HEK293 (cell line): ENCODE data around the gene DCST2.

ENCODE experiments used
- CTCF ChIA-PET: fragments of 350-600 bp; formaldehyde crosslinking; extraction: SDS; loops from one replicate; lab custom pipeline; 2021; ENCODE audit warnings: antibody characterized with exemption; lab: Yijun Ruan, JAX
- POLR2A ChIA-PET: fragments of 300-600 bp; formaldehyde crosslinking; extraction: SDS; loops from one replicate; lab custom pipeline; 2020; ENCODE audit warnings: antibody characterized with exemption, inconsistent platforms; lab: Yijun Ruan, JAX
- H3K27ac ChIP-seq: fragments of 200-500 bp; sonication (Bioruptor generic); 2 replicates; pipeline ENCODE4 v1.5.1; 2014; ENCODE audit warnings: low read depth, low read length, control low read depth, inconsistent platforms; ENCODE audit errors: extremely low read depth
- H3K36me3 ChIP-seq, 2 experiments: fragments of 200-500 bp in 1 of 2; sonication (Bioruptor generic) in 1 of 2; 1 replicate in 1 of 2; 2 replicates in 1 of 2; pipeline ENCODE4 v1.5.1; 2014 to 2017; ENCODE audit warnings: inconsistent platforms in 2 of 2, low read length in 2 of 2; ENCODE audit not compliant: control insufficient read depth in 2 of 2, insufficient read depth in 1 of 2
- H3K4me1 ChIP-seq: fragments of 200-500 bp; sonication (Bioruptor generic); 2 replicates; pipeline ENCODE4 v1.5.1; 2014; ENCODE audit warnings: mild to moderate bottlenecking, low read length, inconsistent platforms; ENCODE audit not compliant: control insufficient read depth, insufficient read depth
- H3K4me3 ChIP-seq: 2 replicates; pipeline ENCODE4 v1.5.1; 2011; ENCODE audit warnings: low read depth, mild to moderate bottlenecking, control low read depth, low read length, moderate library complexity
- H3K9me3 ChIP-seq: fragments of 200-500 bp; sonication (Bioruptor generic); 2 replicates; pipeline ENCODE4 v1.5.1; 2014; ENCODE audit warnings: low read depth, low read length, inconsistent platforms; ENCODE audit not compliant: control insufficient read depth, insufficient read depth
- BCL11B ChIP-seq: fragments of 450-650 bp; formaldehyde crosslinking; IDR thresholded peaks from 2 replicates; pipeline ENCODE4 v1.5.1; 2016; ENCODE audit warnings: low read depth, missing biosample characterization, missing genetic modification characterization
- GLIS1 ChIP-seq: fragments of 450-650 bp; formaldehyde crosslinking; IDR thresholded peaks from 2 replicates; pipeline ENCODE4 v1.5.1; 2016; ENCODE audit warnings: missing biosample characterization, missing genetic modification characterization
- KLF10 ChIP-seq: fragments of 450-650 bp; IDR thresholded peaks from 2 replicates; pipeline ENCODE4 v1.5.1; 2018; ENCODE audit warnings: missing biosample characterization, mild to moderate bottlenecking, missing genetic modification characterization
- OSR2 ChIP-seq: fragments of 450-650 bp; formaldehyde crosslinking; IDR thresholded peaks from 2 replicates; pipeline ENCODE4 v1.5.1; 2016; ENCODE audit warnings: missing biosample characterization, missing genetic modification characterization
- RBAK ChIP-seq: fragments of 450-650 bp; formaldehyde crosslinking; IDR thresholded peaks from 2 replicates; pipeline ENCODE4 v1.5.1; 2016; ENCODE audit warnings: missing biosample characterization, missing genetic modification characterization
- ZNF112 ChIP-seq: fragments of 450-650 bp; formaldehyde crosslinking; IDR thresholded peaks from 2 replicates; pipeline ENCODE4 v1.5.0; 2017; ENCODE audit warnings: missing biosample characterization, missing genetic modification characterization
- ZNF184 ChIP-seq: fragments of 450-650 bp; IDR thresholded peaks from 2 replicates; pipeline ENCODE4 v1.5.1; 2018; ENCODE audit warnings: missing biosample characterization, mild to moderate bottlenecking, missing genetic modification characterization
- ZNF23 ChIP-seq: fragments of 450-650 bp; formaldehyde crosslinking; IDR thresholded peaks from 2 replicates; pipeline ENCODE4 v1.5.1; 2016; ENCODE audit warnings: missing biosample characterization, missing genetic modification characterization, borderline replicate concordance
- ZNF24 ChIP-seq: fragments of 450-650 bp; formaldehyde crosslinking; IDR thresholded peaks from 2 replicates; pipeline ENCODE4 v1.5.1; 2016; ENCODE audit warnings: missing biosample characterization, missing genetic modification characterization
- ZNF341 ChIP-seq: fragments of 450-650 bp; formaldehyde crosslinking; IDR thresholded peaks from 2 replicates; pipeline ENCODE4; 2016; ENCODE audit warnings: low read depth, missing biosample characterization, missing genetic modification characterization
- ZNF354C ChIP-seq: fragments of 450-650 bp; formaldehyde crosslinking; IDR thresholded peaks from 2 replicates; pipeline ENCODE4 v1.5.1; 2016; ENCODE audit warnings: missing biosample characterization, missing genetic modification characterization, low read depth, borderline replicate concordance
- ZNF366 ChIP-seq: fragments of 450-650 bp; formaldehyde crosslinking; conservative IDR thresholded peaks from 2 replicates; pipeline ENCODE4 v1.5.1; 2016; ENCODE audit warnings: missing biosample characterization, missing genetic modification characterization
- ZNF394 ChIP-seq: fragments of 450-650 bp; formaldehyde crosslinking; IDR thresholded peaks from 2 replicates; pipeline ENCODE4 v1.5.1; 2016; ENCODE audit warnings: missing biosample characterization, missing genetic modification characterization, mild to moderate bottlenecking, moderate library complexity, borderline replicate concordance
- ZNF423 ChIP-seq: fragments of 450-650 bp; formaldehyde crosslinking; IDR thresholded peaks from 2 replicates; pipeline ENCODE4 v1.5.1; 2016; ENCODE audit warnings: missing biosample characterization, missing genetic modification characterization
- ZNF548 ChIP-seq: fragments of 450-650 bp; formaldehyde crosslinking; IDR thresholded peaks from 2 replicates; pipeline ENCODE4 v1.5.1; 2016; ENCODE audit warnings: missing biosample characterization, missing genetic modification characterization
- ZNF558 ChIP-seq: fragments of 450-650 bp; formaldehyde crosslinking; IDR thresholded peaks from 2 replicates; pipeline ENCODE4 v1.5.1; 2016; ENCODE audit warnings: missing biosample characterization, missing genetic modification characterization
- ZNF596 ChIP-seq: fragments of 450-650 bp; IDR thresholded peaks from 2 replicates; pipeline ENCODE4 v1.5.0; 2018; ENCODE audit warnings: missing biosample characterization, mild to moderate bottlenecking, missing genetic modification characterization, moderate library complexity
- ZNF600 ChIP-seq: fragments of 450-650 bp; formaldehyde crosslinking; IDR thresholded peaks from 2 replicates; pipeline ENCODE4 v1.5.1; 2016; ENCODE audit warnings: missing biosample characterization, missing genetic modification characterization
- ZNF629 ChIP-seq: fragments of 450-650 bp; formaldehyde crosslinking; IDR thresholded peaks from 2 replicates; pipeline ENCODE4 v1.5.1; 2017; ENCODE audit warnings: missing biosample characterization, missing genetic modification characterization
- ZNF791 ChIP-seq: fragments of 450-650 bp; formaldehyde crosslinking; IDR thresholded peaks from 2 replicates; pipeline ENCODE4 v1.5.1; 2016; ENCODE audit warnings: missing biosample characterization, missing genetic modification characterization
- ZNF830 ChIP-seq: fragments of 450-650 bp; IDR thresholded peaks from 2 replicates; pipeline ENCODE4 v1.5.0; 2018; ENCODE audit warnings: missing biosample characterization, missing genetic modification characterization, low read depth, mild to moderate bottlenecking, moderate library complexity
- ZSCAN23 ChIP-seq: fragments of 450-650 bp; formaldehyde crosslinking; IDR thresholded peaks from 2 replicates; pipeline ENCODE4 v1.5.1; 2016; ENCODE audit warnings: missing biosample characterization, missing genetic modification characterization
- TF ChIP-seq, protein P1 (sequence below): fragments of 450-650 bp; formaldehyde crosslinking; optimal IDR thresholded peaks from 2 replicates; pipeline ENCODE3; 2016; ENCODE audit warnings: missing biosample characterization, mild to moderate bottlenecking, missing genetic modification characterization
- TF ChIP-seq, protein P2 (sequence below): fragments of 450-650 bp; IDR thresholded peaks from 2 replicates; pipeline ENCODE4 v1.5.1; 2018; ENCODE audit warnings: missing biosample characterization, mild to moderate bottlenecking, missing genetic modification characterization
- TF ChIP-seq, protein P3 (sequence below): fragments of 450-650 bp; formaldehyde crosslinking; IDR thresholded peaks from 2 replicates; pipeline ENCODE4 v1.5.1; 2017; ENCODE audit warnings: missing biosample characterization, missing genetic modification characterization
- TF ChIP-seq, protein P4 (sequence below): fragments of 450-650 bp; formaldehyde crosslinking; conservative IDR thresholded peaks from 2 replicates; pipeline ENCODE4 v1.5.1; 2016; ENCODE audit warnings: low read depth, missing biosample characterization, missing genetic modification characterization
- TF ChIP-seq, protein P5 (sequence below): fragments of 450-650 bp; formaldehyde crosslinking; IDR thresholded peaks from 2 replicates; pipeline ENCODE4 v1.5.1; 2016; ENCODE audit warnings: missing biosample characterization, missing genetic modification characterization

Gene DCST2

DNA sequence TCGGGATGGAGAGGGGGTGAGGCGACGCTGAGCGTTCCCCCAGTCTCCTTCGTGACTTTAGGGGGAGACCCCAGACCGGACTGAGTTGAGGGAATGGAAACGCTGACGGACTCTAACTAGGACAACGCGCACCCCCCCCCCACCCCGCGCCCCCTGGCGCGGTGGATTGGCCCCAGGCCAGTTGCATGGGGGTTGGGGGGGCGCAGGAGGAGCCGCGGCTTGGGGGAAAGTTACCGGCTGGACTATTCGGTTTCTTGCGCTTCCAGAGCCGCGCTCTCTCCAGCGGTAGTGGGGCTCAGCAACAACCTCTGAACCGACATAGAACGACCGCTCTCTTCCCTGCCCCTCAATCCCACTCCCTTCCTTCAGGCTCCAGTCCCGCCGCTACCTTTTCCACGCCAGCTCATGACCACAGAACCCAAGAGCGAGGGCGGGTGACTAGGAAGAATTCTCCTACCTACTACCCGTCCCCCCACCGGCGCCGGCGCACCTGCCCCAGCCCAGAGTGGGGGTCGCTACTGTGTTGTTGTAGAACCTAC lies 30.3 kb downstream of the DCST2 start:
- Histone ChIP-seq H3K27ac (peak overlapping the region; percentile 87; the same call in 1 of the 2 replicates), H3K36me3 (no peaks in the 10 kb centered on the region), H3K4me1 (peaks cover 13% of the 10 kb centered on the region), H3K9me3 (no peaks in the 10 kb centered on the region), H3K4me3 (peak overlapping the region; percentile 50)
- CTCF ChIA-PET: interaction anchor here (1.1 to 2.1 kb wide), 3 partner anchors 8 to 47 kb away, joined by 3 to 11 read pairs (median 5); partner anchors contain the start of gene ADAM15
- POLR2A ChIA-PET: interaction anchor here (0.6 to 2.1 kb wide), 7 partner anchors 8 to 82 kb away, joined by 3 to 9 read pairs (median 7); partner anchors contain the start of genes FLAD1 and PYGO2
- TF ChIP-seq ZNF548 (tag by site-specific recombination) (no peak), ZNF830 (tag by site-specific recombination) (no peak), ZNF558 (tag by site-specific recombination) (no peak), ZNF112 (tag by site-specific recombination) (no peak), GLIS1 (tag by site-specific recombination) (peak; percentile 72), BCL11B (tag by site-specific recombination) (no peak; the same call in 1 of the 2 replicates), ZSCAN23 (tag by site-specific recombination) (no peak), ZNF596 (0 out of 2 replicates have a peak, but pooled peaks have one; percentile 17), ZNF184 (tag by site-specific recombination) (no peak), ZNF24 (0 out of 2 replicates have a peak, but pooled peaks have one; percentile 9), ZNF423 (peak; percentile 70), ZNF341 (tag by site-specific recombination) (peak; percentile 41; the same call in 1 of the 2 replicates), RBAK (no peak), ZNF23 (no peak), ZNF366 (tag by site-specific recombination) (0 out of 2 replicates have a peak, but pooled peaks have one; percentile 13), ZNF354C (tag by site-specific recombination) (no peak), ZNF600 (tag by site-specific recombination) (0 out of 2 replicates have a peak, but pooled peaks have one; percentile 2), ZNF629 (0 out of 2 replicates have a peak, but pooled peaks have one; percentile 12), OSR2 (tag by site-specific recombination) (peak; percentile 70), ZNF394 (tag by site-specific recombination) (no peak), KLF10 (peak; percentile 41; the same call in 1 of the 2 replicates), ZNF791 (tag by site-specific recombination) (no peak)
- TF ChIP-seq, protein P1, sequence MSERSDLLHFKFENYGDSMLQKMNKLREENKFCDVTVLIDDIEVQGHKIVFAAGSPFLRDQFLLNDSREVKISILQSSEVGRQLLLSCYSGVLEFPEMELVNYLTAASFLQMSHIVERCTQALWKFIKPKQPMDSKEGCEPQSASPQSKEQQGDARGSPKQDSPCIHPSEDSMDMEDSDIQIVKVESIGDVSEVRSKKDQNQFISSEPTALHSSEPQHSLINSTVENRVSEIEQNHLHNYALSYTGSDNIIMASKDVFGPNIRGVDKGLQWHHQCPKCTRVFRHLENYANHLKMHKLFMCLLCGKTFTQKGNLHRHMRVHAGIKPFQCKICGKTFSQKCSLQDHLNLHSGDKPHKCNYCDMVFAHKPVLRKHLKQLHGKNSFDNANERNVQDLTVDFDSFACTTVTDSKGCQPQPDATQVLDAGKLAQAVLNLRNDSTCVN: peak; percentile 55
- TF ChIP-seq, protein P2, sequence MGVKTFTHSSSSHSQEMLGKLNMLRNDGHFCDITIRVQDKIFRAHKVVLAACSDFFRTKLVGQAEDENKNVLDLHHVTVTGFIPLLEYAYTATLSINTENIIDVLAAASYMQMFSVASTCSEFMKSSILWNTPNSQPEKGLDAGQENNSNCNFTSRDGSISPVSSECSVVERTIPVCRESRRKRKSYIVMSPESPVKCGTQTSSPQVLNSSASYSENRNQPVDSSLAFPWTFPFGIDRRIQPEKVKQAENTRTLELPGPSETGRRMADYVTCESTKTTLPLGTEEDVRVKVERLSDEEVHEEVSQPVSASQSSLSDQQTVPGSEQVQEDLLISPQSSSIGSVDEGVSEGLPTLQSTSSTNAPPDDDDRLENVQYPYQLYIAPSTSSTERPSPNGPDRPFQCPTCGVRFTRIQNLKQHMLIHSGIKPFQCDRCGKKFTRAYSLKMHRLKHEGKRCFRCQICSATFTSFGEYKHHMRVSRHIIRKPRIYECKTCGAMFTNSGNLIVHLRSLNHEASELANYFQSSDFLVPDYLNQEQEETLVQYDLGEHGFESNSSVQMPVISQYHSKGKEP (tag by site-specific recombination): 0 out of 2 replicates have a peak, but pooled peaks have one; percentile 16
- TF ChIP-seq, protein P3, sequence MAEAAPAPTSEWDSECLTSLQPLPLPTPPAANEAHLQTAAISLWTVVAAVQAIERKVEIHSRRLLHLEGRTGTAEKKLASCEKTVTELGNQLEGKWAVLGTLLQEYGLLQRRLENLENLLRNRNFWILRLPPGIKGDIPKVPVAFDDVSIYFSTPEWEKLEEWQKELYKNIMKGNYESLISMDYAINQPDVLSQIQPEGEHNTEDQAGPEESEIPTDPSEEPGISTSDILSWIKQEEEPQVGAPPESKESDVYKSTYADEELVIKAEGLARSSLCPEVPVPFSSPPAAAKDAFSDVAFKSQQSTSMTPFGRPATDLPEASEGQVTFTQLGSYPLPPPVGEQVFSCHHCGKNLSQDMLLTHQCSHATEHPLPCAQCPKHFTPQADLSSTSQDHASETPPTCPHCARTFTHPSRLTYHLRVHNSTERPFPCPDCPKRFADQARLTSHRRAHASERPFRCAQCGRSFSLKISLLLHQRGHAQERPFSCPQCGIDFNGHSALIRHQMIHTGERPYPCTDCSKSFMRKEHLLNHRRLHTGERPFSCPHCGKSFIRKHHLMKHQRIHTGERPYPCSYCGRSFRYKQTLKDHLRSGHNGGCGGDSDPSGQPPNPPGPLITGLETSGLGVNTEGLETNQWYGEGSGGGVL (tag by site-specific recombination): peak; percentile 89; the same call in 1 of the 2 replicates
- TF ChIP-seq, protein P4, sequence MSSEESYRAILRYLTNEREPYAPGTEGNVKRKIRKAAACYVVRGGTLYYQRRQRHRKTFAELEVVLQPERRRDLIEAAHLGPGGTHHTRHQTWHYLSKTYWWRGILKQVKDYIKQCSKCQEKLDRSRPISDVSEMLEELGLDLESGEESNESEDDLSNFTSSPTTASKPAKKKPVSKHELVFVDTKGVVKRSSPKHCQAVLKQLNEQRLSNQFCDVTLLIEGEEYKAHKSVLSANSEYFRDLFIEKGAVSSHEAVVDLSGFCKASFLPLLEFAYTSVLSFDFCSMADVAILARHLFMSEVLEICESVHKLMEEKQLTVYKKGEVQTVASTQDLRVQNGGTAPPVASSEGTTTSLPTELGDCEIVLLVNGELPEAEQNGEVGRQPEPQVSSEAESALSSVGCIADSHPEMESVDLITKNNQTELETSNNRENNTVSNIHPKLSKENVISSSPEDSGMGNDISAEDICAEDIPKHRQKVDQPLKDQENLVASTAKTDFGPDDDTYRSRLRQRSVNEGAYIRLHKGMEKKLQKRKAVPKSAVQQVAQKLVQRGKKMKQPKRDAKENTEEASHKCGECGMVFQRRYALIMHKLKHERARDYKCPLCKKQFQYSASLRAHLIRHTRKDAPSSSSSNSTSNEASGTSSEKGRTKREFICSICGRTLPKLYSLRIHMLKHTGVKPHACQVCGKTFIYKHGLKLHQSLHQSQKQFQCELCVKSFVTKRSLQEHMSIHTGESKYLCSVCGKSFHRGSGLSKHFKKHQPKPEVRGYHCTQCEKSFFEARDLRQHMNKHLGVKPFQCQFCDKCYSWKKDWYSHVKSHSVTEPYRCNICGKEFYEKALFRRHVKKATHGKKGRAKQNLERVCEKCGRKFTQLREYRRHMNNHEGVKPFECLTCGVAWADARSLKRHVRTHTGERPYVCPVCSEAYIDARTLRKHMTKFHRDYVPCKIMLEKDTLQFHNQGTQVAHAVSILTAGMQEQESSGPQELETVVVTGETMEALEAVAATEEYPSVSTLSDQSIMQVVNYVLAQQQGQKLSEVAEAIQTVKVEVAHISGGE (tag by site-specific recombination): peak; percentile 94
- TF ChIP-seq, protein P5, sequence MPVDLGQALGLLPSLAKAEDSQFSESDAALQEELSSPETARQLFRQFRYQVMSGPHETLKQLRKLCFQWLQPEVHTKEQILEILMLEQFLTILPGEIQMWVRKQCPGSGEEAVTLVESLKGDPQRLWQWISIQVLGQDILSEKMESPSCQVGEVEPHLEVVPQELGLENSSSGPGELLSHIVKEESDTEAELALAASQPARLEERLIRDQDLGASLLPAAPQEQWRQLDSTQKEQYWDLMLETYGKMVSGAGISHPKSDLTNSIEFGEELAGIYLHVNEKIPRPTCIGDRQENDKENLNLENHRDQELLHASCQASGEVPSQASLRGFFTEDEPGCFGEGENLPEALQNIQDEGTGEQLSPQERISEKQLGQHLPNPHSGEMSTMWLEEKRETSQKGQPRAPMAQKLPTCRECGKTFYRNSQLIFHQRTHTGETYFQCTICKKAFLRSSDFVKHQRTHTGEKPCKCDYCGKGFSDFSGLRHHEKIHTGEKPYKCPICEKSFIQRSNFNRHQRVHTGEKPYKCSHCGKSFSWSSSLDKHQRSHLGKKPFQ (tag by site-specific recombination): no peak
